B cell (primary cell): Measurements from ENCODE around the gene CPNE9.

Experiments
- CTCF ChIP-seq: fragments of 200-600 bp; IDR thresholded peaks from one replicate; pipeline ENCODE4 v1.8.0; 2022; ENCODE audit warnings: antibody characterized with exemption, mild to moderate bottlenecking
- EZH2 ChIP-seq: IDR thresholded peaks from 2 replicates; pipeline ENCODE4 v1.6.1; 2012; ENCODE audit warnings: borderline replicate concordance, low read depth, mild to moderate bottlenecking, moderate library complexity, low read length; ENCODE audit not compliant: insufficient read depth, poor library complexity, severe bottlenecking

- TF ChIP-seq CTCF (no peak), EZH2 (no peak)
Observed at GRCh38 chr3:9696480-9697220, 7.0 kb upstream of the CPNE9 start.
